HEK293 (cell line): Measurements from ENCODE around the gene GLRX2.

Experiments
- ZFHX2 ChIP-seq: fragments of 450-650 bp; formaldehyde crosslinking; conservative IDR thresholded peaks from 2 replicates; pipeline ENCODE4 v1.5.1; 2016; ENCODE audit warnings: missing biosample characterization, missing genetic modification characterization
- ZNF146 ChIP-seq: fragments of 450-650 bp; formaldehyde crosslinking; IDR thresholded peaks from 2 replicates; pipeline ENCODE4 v1.5.1; 2016; ENCODE audit warnings: missing biosample characterization, missing genetic modification characterization
- ZNF155 ChIP-seq: fragments of 450-650 bp; formaldehyde crosslinking; IDR thresholded peaks from 2 replicates; pipeline ENCODE4 v1.5.1; 2016; ENCODE audit warnings: missing biosample characterization, missing genetic modification characterization
- ZNF169 ChIP-seq: fragments of 450-650 bp; formaldehyde crosslinking; IDR thresholded peaks from 2 replicates; pipeline ENCODE4 v1.5.1; 2016; ENCODE audit warnings: missing biosample characterization, missing genetic modification characterization
- ZNF214 ChIP-seq: fragments of 450-650 bp; formaldehyde crosslinking; IDR thresholded peaks from 2 replicates; pipeline ENCODE4 v1.5.1; 2017; ENCODE audit warnings: missing biosample characterization, mild to moderate bottlenecking, missing genetic modification characterization, borderline replicate concordance
- ZNF335 ChIP-seq: fragments of 450-650 bp; formaldehyde crosslinking; conservative IDR thresholded peaks from 2 replicates; pipeline ENCODE4 v1.5.1; 2016; ENCODE audit warnings: missing biosample characterization, missing genetic modification characterization
- ZNF514 ChIP-seq: fragments of 450-650 bp; formaldehyde crosslinking; IDR thresholded peaks from 2 replicates; pipeline ENCODE4 v1.5.1; 2016; ENCODE audit warnings: missing biosample characterization, missing genetic modification characterization
- ZNF529 ChIP-seq: fragments of 450-650 bp; formaldehyde crosslinking; IDR thresholded peaks from 2 replicates; pipeline ENCODE4 v1.5.1; 2017; ENCODE audit warnings: missing genetic modification characterization, missing biosample characterization; ENCODE audit not compliant: insufficient replicate concordance
- ZNF558 ChIP-seq: fragments of 450-650 bp; formaldehyde crosslinking; IDR thresholded peaks from 2 replicates; pipeline ENCODE4 v1.5.1; 2016; ENCODE audit warnings: missing biosample characterization, missing genetic modification characterization
- ZNF571 ChIP-seq: fragments of 450-650 bp; formaldehyde crosslinking; IDR thresholded peaks from 2 replicates; pipeline ENCODE4 v1.5.0; 2017; ENCODE audit warnings: missing biosample characterization, missing genetic modification characterization
- ZNF626 ChIP-seq: fragments of 450-650 bp; sonication (Bioruptor Pico); formaldehyde crosslinking; IDR thresholded peaks from 2 replicates; pipeline ENCODE4 v1.5.1; 2018; ENCODE audit warnings: missing biosample characterization, missing genetic modification characterization, inconsistent platforms
- ZNF768 ChIP-seq: fragments of 450-650 bp; formaldehyde crosslinking; IDR thresholded peaks from 2 replicates; pipeline ENCODE4 v1.5.1; 2018; ENCODE audit warnings: missing biosample characterization, mild to moderate bottlenecking, missing genetic modification characterization
- ZNF843 ChIP-seq: fragments of 450-650 bp; formaldehyde crosslinking; IDR thresholded peaks from 2 replicates; pipeline ENCODE4 v1.5.1; 2016; ENCODE audit warnings: missing biosample characterization, missing genetic modification characterization
- ZSCAN23 ChIP-seq: fragments of 450-650 bp; formaldehyde crosslinking; IDR thresholded peaks from 2 replicates; pipeline ENCODE4 v1.5.1; 2016; ENCODE audit warnings: missing biosample characterization, missing genetic modification characterization
- TF ChIP-seq, protein P1 (sequence below): fragments of 450-650 bp; formaldehyde crosslinking; IDR thresholded peaks from 2 replicates; pipeline ENCODE4 v1.5.1; 2016; ENCODE audit warnings: missing biosample characterization, missing genetic modification characterization
- TF ChIP-seq, protein P2 (sequence below): fragments of 450-650 bp; formaldehyde crosslinking; IDR thresholded peaks from 2 replicates; pipeline ENCODE4 v1.5.1; 2016; ENCODE audit warnings: missing biosample characterization, missing genetic modification characterization
- TF ChIP-seq, protein P3 (sequence below): fragments of 450-650 bp; formaldehyde crosslinking; IDR thresholded peaks from 2 replicates; pipeline ENCODE4 v1.5.1; 2016; ENCODE audit warnings: missing biosample characterization, missing genetic modification characterization
- TF ChIP-seq, protein P4 (sequence below): fragments of 450-650 bp; formaldehyde crosslinking; IDR thresholded peaks from 2 replicates; pipeline ENCODE4 v1.5.1; 2016; ENCODE audit warnings: missing biosample characterization, missing genetic modification characterization
- TF ChIP-seq, protein P5 (sequence below): fragments of 450-650 bp; formaldehyde crosslinking; optimal IDR thresholded peaks from 2 replicates; pipeline ENCODE3; 2016; ENCODE audit warnings: missing biosample characterization, mild to moderate bottlenecking, missing genetic modification characterization
- TF ChIP-seq, protein P6 (sequence below): fragments of 450-650 bp; formaldehyde crosslinking; IDR thresholded peaks from 2 replicates; pipeline ENCODE4; 2016; ENCODE audit warnings: missing biosample characterization, missing genetic modification characterization

The GLRX2 gene

DNA sequence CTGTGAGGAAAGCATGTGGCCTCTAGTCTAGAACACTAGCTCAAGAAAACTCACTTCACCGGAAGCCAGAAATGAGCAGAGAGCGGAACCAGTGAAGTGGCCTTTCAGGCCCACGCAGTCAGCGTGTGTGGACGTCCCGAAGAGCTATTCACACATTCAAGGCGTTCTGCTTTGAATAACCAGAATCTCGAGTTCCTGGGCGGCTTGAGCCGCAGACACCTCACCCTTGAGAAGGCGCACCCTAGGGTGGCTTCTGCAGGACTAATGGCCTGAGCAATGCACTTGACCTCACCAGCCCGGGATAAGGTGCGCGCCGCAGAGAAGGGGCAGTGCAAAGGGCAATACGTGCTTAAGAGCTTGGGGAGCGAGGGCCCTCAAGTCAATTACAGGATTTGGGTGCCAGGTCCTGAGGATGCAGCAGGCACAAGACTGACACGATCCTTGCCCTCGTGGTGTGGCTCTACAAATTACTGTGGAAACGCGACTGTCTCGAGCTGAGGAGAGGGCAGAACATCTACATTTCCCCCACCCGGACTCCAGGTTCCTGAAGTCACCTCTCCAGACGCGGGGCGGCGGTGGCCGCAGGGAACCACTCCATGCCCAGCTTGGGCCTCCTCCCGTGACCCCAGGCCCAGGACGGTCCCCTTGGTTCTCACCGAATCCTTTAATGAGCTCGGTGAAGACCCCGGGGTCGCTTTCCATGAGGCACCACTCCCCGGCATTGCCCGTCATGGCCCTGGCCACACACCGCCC lies 46.5 kb downstream of the GLRX2 start (continued):
- TF ChIP-seq, protein P1, sequence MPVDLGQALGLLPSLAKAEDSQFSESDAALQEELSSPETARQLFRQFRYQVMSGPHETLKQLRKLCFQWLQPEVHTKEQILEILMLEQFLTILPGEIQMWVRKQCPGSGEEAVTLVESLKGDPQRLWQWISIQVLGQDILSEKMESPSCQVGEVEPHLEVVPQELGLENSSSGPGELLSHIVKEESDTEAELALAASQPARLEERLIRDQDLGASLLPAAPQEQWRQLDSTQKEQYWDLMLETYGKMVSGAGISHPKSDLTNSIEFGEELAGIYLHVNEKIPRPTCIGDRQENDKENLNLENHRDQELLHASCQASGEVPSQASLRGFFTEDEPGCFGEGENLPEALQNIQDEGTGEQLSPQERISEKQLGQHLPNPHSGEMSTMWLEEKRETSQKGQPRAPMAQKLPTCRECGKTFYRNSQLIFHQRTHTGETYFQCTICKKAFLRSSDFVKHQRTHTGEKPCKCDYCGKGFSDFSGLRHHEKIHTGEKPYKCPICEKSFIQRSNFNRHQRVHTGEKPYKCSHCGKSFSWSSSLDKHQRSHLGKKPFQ (tag by site-specific recombination): no peak
- TF ChIP-seq, protein P2, sequence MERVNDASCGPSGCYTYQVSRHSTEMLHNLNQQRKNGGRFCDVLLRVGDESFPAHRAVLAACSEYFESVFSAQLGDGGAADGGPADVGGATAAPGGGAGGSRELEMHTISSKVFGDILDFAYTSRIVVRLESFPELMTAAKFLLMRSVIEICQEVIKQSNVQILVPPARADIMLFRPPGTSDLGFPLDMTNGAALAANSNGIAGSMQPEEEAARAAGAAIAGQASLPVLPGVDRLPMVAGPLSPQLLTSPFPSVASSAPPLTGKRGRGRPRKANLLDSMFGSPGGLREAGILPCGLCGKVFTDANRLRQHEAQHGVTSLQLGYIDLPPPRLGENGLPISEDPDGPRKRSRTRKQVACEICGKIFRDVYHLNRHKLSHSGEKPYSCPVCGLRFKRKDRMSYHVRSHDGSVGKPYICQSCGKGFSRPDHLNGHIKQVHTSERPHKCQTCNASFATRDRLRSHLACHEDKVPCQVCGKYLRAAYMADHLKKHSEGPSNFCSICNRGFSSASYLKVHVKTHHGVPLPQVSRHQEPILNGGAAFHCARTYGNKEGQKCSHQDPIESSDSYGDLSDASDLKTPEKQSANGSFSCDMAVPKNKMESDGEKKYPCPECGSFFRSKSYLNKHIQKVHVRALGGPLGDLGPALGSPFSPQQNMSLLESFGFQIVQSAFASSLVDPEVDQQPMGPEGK (tag by site-specific recombination): no peak
- TF ChIP-seq, protein P3, sequence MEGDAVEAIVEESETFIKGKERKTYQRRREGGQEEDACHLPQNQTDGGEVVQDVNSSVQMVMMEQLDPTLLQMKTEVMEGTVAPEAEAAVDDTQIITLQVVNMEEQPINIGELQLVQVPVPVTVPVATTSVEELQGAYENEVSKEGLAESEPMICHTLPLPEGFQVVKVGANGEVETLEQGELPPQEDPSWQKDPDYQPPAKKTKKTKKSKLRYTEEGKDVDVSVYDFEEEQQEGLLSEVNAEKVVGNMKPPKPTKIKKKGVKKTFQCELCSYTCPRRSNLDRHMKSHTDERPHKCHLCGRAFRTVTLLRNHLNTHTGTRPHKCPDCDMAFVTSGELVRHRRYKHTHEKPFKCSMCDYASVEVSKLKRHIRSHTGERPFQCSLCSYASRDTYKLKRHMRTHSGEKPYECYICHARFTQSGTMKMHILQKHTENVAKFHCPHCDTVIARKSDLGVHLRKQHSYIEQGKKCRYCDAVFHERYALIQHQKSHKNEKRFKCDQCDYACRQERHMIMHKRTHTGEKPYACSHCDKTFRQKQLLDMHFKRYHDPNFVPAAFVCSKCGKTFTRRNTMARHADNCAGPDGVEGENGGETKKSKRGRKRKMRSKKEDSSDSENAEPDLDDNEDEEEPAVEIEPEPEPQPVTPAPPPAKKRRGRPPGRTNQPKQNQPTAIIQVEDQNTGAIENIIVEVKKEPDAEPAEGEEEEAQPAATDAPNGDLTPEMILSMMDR (tag by site-specific recombination): peak; percentile 8; the same call in 1 of the 2 replicates
- TF ChIP-seq, protein P4, sequence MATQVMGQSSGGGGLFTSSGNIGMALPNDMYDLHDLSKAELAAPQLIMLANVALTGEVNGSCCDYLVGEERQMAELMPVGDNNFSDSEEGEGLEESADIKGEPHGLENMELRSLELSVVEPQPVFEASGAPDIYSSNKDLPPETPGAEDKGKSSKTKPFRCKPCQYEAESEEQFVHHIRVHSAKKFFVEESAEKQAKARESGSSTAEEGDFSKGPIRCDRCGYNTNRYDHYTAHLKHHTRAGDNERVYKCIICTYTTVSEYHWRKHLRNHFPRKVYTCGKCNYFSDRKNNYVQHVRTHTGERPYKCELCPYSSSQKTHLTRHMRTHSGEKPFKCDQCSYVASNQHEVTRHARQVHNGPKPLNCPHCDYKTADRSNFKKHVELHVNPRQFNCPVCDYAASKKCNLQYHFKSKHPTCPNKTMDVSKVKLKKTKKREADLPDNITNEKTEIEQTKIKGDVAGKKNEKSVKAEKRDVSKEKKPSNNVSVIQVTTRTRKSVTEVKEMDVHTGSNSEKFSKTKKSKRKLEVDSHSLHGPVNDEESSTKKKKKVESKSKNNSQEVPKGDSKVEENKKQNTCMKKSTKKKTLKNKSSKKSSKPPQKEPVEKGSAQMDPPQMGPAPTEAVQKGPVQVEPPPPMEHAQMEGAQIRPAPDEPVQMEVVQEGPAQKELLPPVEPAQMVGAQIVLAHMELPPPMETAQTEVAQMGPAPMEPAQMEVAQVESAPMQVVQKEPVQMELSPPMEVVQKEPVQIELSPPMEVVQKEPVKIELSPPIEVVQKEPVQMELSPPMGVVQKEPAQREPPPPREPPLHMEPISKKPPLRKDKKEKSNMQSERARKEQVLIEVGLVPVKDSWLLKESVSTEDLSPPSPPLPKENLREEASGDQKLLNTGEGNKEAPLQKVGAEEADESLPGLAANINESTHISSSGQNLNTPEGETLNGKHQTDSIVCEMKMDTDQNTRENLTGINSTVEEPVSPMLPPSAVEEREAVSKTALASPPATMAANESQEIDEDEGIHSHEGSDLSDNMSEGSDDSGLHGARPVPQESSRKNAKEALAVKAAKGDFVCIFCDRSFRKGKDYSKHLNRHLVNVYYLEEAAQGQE (tag by site-specific recombination): no peak
- TF ChIP-seq ZNF335 (tag by site-specific recombination) (peak; percentile 57; the same call in 1 of the 2 replicates), ZNF843 (tag by site-specific recombination) (no peak), ZNF514 (tag by site-specific recombination) (no peak), ZNF214 (no peak), ZNF155 (tag by site-specific recombination) (no peak), ZFHX2 (tag by site-specific recombination) (peak; percentile 52), ZNF768 (tag by site-specific recombination) (no peak), ZNF529 (tag by site-specific recombination) (no peak), ZNF571 (tag by site-specific recombination) (no peak), ZNF626 (tag by site-specific recombination) (no peak), ZNF146 (tag by site-specific recombination) (no peak), ZNF169 (tag by site-specific recombination) (no peak), ZNF558 (tag by site-specific recombination) (no peak), ZSCAN23 (tag by site-specific recombination) (peak; percentile 78; the same call in 1 of the 2 replicates)
- TF ChIP-seq, protein P5, sequence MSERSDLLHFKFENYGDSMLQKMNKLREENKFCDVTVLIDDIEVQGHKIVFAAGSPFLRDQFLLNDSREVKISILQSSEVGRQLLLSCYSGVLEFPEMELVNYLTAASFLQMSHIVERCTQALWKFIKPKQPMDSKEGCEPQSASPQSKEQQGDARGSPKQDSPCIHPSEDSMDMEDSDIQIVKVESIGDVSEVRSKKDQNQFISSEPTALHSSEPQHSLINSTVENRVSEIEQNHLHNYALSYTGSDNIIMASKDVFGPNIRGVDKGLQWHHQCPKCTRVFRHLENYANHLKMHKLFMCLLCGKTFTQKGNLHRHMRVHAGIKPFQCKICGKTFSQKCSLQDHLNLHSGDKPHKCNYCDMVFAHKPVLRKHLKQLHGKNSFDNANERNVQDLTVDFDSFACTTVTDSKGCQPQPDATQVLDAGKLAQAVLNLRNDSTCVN: no peak
- TF ChIP-seq, protein P6, sequence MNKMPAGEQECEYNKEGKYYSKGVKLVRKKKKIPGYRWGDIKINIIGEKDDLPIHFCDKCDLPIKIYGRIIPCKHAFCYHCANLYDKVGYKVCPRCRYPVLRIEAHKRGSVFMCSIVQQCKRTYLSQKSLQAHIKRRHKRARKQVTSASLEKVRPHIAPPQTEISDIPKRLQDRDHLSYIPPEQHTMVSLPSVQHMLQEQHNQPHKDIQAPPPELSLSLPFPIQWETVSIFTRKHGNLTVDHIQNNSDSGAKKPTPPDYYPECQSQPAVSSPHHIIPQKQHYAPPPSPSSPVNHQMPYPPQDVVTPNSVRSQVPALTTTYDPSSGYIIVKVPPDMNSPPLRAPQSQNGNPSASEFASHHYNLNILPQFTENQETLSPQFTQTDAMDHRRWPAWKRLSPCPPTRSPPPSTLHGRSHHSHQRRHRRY (tag by site-specific recombination): no peak
- TF ChIP-seq, all 188 proteins: peak for 10
